H1 (cell line): ENCODE measurements around the gene CACNA2D4.

Experiments used
- ATF3 ChIP-seq: IDR thresholded peaks from 2 replicates; pipeline ENCODE4 v1.6.1; 2011; ENCODE audit warnings: low read depth, mild to moderate bottlenecking, low read length; ENCODE audit not compliant: insufficient read depth
- EP300 ChIP-seq, 2 experiments: IDR thresholded peaks; 1 replicate in 1 of 2; 2 replicates in 1 of 2; pipeline ENCODE4 v1.6.1; 2011 to 2012; ENCODE audit warnings: low read depth in 2 of 2, low read length in 2 of 2, mild to moderate bottlenecking in 2 of 2, borderline replicate concordance in 1 of 2, inconsistent platforms in 1 of 2, moderate library complexity in 1 of 2
- EZH2 ChIP-seq: fragments of 200-600 bp; sonication (generic); IDR thresholded peaks from 2 replicates; pipeline ENCODE4 v1.7.1; 2012; ENCODE audit warnings: low read depth, mild to moderate bottlenecking, moderate library complexity, low read length, inconsistent platforms; ENCODE audit not compliant: severe bottlenecking
- GABPA ChIP-seq: IDR thresholded peaks from 2 replicates; pipeline ENCODE4 v1.6.1; 2011; ENCODE audit warnings: mild to moderate bottlenecking, low read length, moderate library complexity, borderline replicate concordance; ENCODE audit not compliant: insufficient read depth
- GTF2F1 ChIP-seq: IDR thresholded peaks from 2 replicates; pipeline ENCODE4 v1.6.1; 2012; ENCODE audit warnings: low read depth, low read length, improper control_type of control experiment, borderline replicate concordance
- HDAC2 ChIP-seq, 2 experiments: fragments of 300-600 bp in 1 of 2; sonication (generic) in 1 of 2; IDR thresholded peaks; 2 replicates each; pipeline ENCODE4 v1.6.1; 2011 to 2012; ENCODE audit warnings: low read depth in 2 of 2, low read length in 2 of 2, mild to moderate bottlenecking in 2 of 2, moderate library complexity in 2 of 2, borderline replicate concordance in 1 of 2, inconsistent platforms in 1 of 2
- JUND ChIP-seq: IDR thresholded peaks from 2 replicates; pipeline ENCODE4 v1.6.1; 2011; ENCODE audit warnings: mild to moderate bottlenecking, improper control_type of control experiment, low read length
- POLR2A ChIP-seq, 2 experiments: IDR thresholded peaks; 1 replicate in 1 of 2; 2 replicates in 1 of 2; pipeline ENCODE4 v1.6.1; 2011; ENCODE audit warnings: low read depth in 2 of 2, low read length in 2 of 2, mild to moderate bottlenecking in 2 of 2; ENCODE audit errors: control extremely low read depth in 1 of 2
- RNF2 ChIP-seq: fragments of 200-900, 300-1000 bp; sonication (generic); IDR thresholded peaks from 2 replicates; pipeline ENCODE4 v1.7.1; 2016; ENCODE audit warnings: borderline replicate concordance, low read depth, mild to moderate bottlenecking, antibody characterized with exemption, low read length; ENCODE audit not compliant: poor library complexity, severe bottlenecking; ENCODE audit errors: missing control alignments
- SAP30 ChIP-seq: fragments of 300-600 bp; sonication (generic); IDR thresholded peaks from 2 replicates; pipeline ENCODE4 v1.7.1; 2012; ENCODE audit warnings: low read length, moderate library complexity, mild to moderate bottlenecking, inconsistent platforms; ENCODE audit not compliant: insufficient read depth, insufficient replicate concordance
- TAF1 ChIP-seq: IDR thresholded peaks from 2 replicates; pipeline ENCODE4 v1.6.1; 2011; ENCODE audit warnings: mild to moderate bottlenecking, low read depth, low read length
- USF2 ChIP-seq: IDR thresholded peaks from 2 replicates; pipeline ENCODE4 v1.6.1; 2011; ENCODE audit warnings: low read length, improper control_type of control experiment
- TF ChIP-seq, protein P1 (sequence below), 3 experiments: IDR thresholded peaks; 1 replicate in 2 of 3; 2 replicates in 1 of 3; pipeline versions ENCODE4 v1.5.1 to v1.6.1; 2011; ENCODE audit warnings: low read length in 3 of 3, mild to moderate bottlenecking in 3 of 3, inconsistent platforms in 2 of 3, low read depth in 1 of 3, moderate library complexity in 1 of 3; ENCODE audit not compliant: insufficient read depth in 1 of 3; ENCODE audit errors: control extremely low read depth in 1 of 3

- TF ChIP-seq, protein P1, sequence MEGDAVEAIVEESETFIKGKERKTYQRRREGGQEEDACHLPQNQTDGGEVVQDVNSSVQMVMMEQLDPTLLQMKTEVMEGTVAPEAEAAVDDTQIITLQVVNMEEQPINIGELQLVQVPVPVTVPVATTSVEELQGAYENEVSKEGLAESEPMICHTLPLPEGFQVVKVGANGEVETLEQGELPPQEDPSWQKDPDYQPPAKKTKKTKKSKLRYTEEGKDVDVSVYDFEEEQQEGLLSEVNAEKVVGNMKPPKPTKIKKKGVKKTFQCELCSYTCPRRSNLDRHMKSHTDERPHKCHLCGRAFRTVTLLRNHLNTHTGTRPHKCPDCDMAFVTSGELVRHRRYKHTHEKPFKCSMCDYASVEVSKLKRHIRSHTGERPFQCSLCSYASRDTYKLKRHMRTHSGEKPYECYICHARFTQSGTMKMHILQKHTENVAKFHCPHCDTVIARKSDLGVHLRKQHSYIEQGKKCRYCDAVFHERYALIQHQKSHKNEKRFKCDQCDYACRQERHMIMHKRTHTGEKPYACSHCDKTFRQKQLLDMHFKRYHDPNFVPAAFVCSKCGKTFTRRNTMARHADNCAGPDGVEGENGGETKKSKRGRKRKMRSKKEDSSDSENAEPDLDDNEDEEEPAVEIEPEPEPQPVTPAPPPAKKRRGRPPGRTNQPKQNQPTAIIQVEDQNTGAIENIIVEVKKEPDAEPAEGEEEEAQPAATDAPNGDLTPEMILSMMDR (IDR thresholded peaks at IDR 0.05; ENCODE audit: control extremely low read depth in 1 of 3, insufficient read depth in 1 of 3, low read depth in 1 of 3, low read length in 3 of 3) = no peak
- no peak for TF ChIP-seq EP300 (IDR thresholded peaks at IDR 0.05; ENCODE audit: borderline replicate concordance in 1 of 2, low read depth in 2 of 2, low read length in 2 of 2)
- TF ChIP-seq RNF2 = no peak
- no peak for TF ChIP-seq GTF2F1
- TF ChIP-seq EZH2 = no peak
- TF ChIP-seq POLR2A (IDR thresholded peaks at IDR 0.05; ENCODE audit: control extremely low read depth in 1 of 2, low read depth in 2 of 2, low read length in 2 of 2) = no peak
- no peak for TF ChIP-seq SAP30
- TF ChIP-seq HDAC2 (IDR thresholded peaks at IDR 0.05; ENCODE audit: borderline replicate concordance in 1 of 2, low read depth in 2 of 2, low read length in 2 of 2) = no peak
- no peak for TF ChIP-seq USF2
- no peak for TF ChIP-seq TAF1
- no peak for TF ChIP-seq ATF3
- no peak for TF ChIP-seq GABPA
- TF ChIP-seq JUND = no peak
Observed at GRCh38 chr12:1778911-1779310, 139.5 kb downstream of the CACNA2D4 start.
